Mesenchymal stem cell (in vitro differentiated cells and primary cell): ENCODE measurements around the gene TRIM37.

Source experiments
- DNase-seq: peaks from one replicate; pipeline ENCODE4 v3.0.0-alpha.2; 2013
- H2AFZ ChIP-seq: one replicate; pipeline ENCODE4 v1.6.1; 2013; ENCODE audit warnings: low read depth, mild to moderate bottlenecking, control low read depth, inconsistent platforms, low read length, moderate library complexity
- H2AK5ac ChIP-seq: 2 replicates; pipeline ENCODE4 v1.6.1; 2013; ENCODE audit warnings: low read length, moderate library complexity, mild to moderate bottlenecking, inconsistent platforms; ENCODE audit not compliant: severe bottlenecking
- H2BK120ac ChIP-seq: one replicate; pipeline ENCODE4 v1.6.1; 2013; ENCODE audit warnings: low read depth, mild to moderate bottlenecking, inconsistent platforms, low read length, moderate library complexity
- H2BK12ac ChIP-seq, 2 experiments: one replicate each; pipeline ENCODE4 v1.6.1; 2013; ENCODE audit warnings: inconsistent platforms in 2 of 2, low read length in 2 of 2, mild to moderate bottlenecking in 2 of 2, moderate library complexity in 2 of 2, control low read depth in 1 of 2
- H2BK15ac ChIP-seq: one replicate; pipeline ENCODE4 v1.6.1; 2013; ENCODE audit warnings: mild to moderate bottlenecking, low read depth, inconsistent platforms; ENCODE audit not compliant: poor library complexity, severe bottlenecking
- H2BK5ac ChIP-seq: 2 replicates; pipeline ENCODE4 v1.6.1; 2013; ENCODE audit warnings: low read depth, mild to moderate bottlenecking, low read length, control low read depth, inconsistent platforms; ENCODE audit not compliant: poor library complexity, severe bottlenecking
- H3K14ac ChIP-seq, 2 experiments: one replicate each; pipeline ENCODE4 v1.6.1; 2013; ENCODE audit warnings: inconsistent platforms in 2 of 2, low read length in 2 of 2, control low read depth in 1 of 2, mild to moderate bottlenecking in 1 of 2, moderate library complexity in 1 of 2
- H3K18ac ChIP-seq, 2 experiments: one replicate each; pipeline ENCODE4 v1.6.1; 2013; ENCODE audit warnings: inconsistent platforms in 2 of 2, low read length in 2 of 2, control low read depth in 1 of 2, low read depth in 1 of 2, mild to moderate bottlenecking in 1 of 2
- H3K23ac ChIP-seq, 2 experiments: one replicate each; pipeline ENCODE4 v1.6.1; 2013; ENCODE audit warnings: inconsistent platforms in 2 of 2, low read length in 2 of 2, mild to moderate bottlenecking in 2 of 2, moderate library complexity in 2 of 2, control low read depth in 1 of 2
- H3K27ac ChIP-seq: 2 replicates; pipeline ENCODE4 v1.5.1; 2013; ENCODE audit warnings: mild to moderate bottlenecking, moderate library complexity, low read length, control low read depth, inconsistent platforms; ENCODE audit not compliant: poor library complexity, severe bottlenecking
- H3K27me3 ChIP-seq, 2 experiments: 2 replicates each; pipeline versions ENCODE4 v1.6.1 to v1.7.0; 2013; ENCODE audit warnings: low read length in 2 of 2, mild to moderate bottlenecking in 2 of 2, moderate library complexity in 2 of 2, control low read depth in 1 of 2, inconsistent platforms in 1 of 2; ENCODE audit not compliant: control insufficient read depth in 1 of 2, insufficient read depth in 1 of 2
- H3K36me3 ChIP-seq, 2 experiments: 2 replicates each; pipeline versions ENCODE4 v1.6.1 to v1.7.0; 2013; ENCODE audit warnings: low read length in 2 of 2, control low read depth in 1 of 2, inconsistent platforms in 1 of 2, low read depth in 1 of 2, mild to moderate bottlenecking in 1 of 2; ENCODE audit not compliant: insufficient read depth in 2 of 2, control insufficient read depth in 1 of 2
- H3K4ac ChIP-seq, 2 experiments: one replicate each; pipeline ENCODE4 v1.6.1; 2013; ENCODE audit warnings: inconsistent platforms in 2 of 2, low read length in 2 of 2, mild to moderate bottlenecking in 2 of 2, moderate library complexity in 2 of 2, control low read depth in 1 of 2, low read depth in 1 of 2
- H3K4me1 ChIP-seq: 2 replicates; pipeline ENCODE4 v1.6.1; 2013; ENCODE audit warnings: low read depth, low read length, control low read depth; ENCODE audit not compliant: control insufficient read depth, insufficient read depth
- H3K4me2 ChIP-seq: 2 replicates; pipeline ENCODE4 v1.6.1; 2013; ENCODE audit warnings: low read length, mild to moderate bottlenecking, inconsistent platforms; ENCODE audit not compliant: poor library complexity, severe bottlenecking
- H3K4me3 ChIP-seq, 2 experiments: 2 replicates each; pipeline versions ENCODE4 v1.5.1 to v1.7.0; 2013; ENCODE audit warnings: low read length in 2 of 2, mild to moderate bottlenecking in 2 of 2, control low read depth in 1 of 2, low read depth in 1 of 2; ENCODE audit not compliant: insufficient read depth in 1 of 2
- H3K79me1 ChIP-seq: replicated peaks from 2 replicates; pipeline ENCODE4 v1.6.1; 2013; ENCODE audit warnings: mild to moderate bottlenecking, control low read depth, low read length, inconsistent platforms; ENCODE audit not compliant: poor library complexity, severe bottlenecking
- H3K9ac ChIP-seq: 2 replicates; pipeline ENCODE4 v1.7.0; 2013; ENCODE audit warnings: mild to moderate bottlenecking, low read length, moderate library complexity
- H3K9me3 ChIP-seq: 2 replicates; pipeline ENCODE4 v1.7.0; 2013; ENCODE audit warnings: mild to moderate bottlenecking, low read length; ENCODE audit not compliant: control insufficient read depth
- H4K8ac ChIP-seq: one replicate; pipeline ENCODE4 v1.6.1; 2013; ENCODE audit warnings: inconsistent platforms, mild to moderate bottlenecking, low read length, moderate library complexity
- H4K91ac ChIP-seq: one replicate; pipeline ENCODE4 v1.6.1; 2013; ENCODE audit warnings: mild to moderate bottlenecking, low read length, inconsistent platforms
- WGBS: methylation state at CpG from one replicate; pipeline ENCODE4 v1.1.7; 2013; ENCODE audit warnings: mixed read lengths; 5-methylcytosine and 5-hydroxymethylcytosine counted together

Gene TRIM37

DNA sequence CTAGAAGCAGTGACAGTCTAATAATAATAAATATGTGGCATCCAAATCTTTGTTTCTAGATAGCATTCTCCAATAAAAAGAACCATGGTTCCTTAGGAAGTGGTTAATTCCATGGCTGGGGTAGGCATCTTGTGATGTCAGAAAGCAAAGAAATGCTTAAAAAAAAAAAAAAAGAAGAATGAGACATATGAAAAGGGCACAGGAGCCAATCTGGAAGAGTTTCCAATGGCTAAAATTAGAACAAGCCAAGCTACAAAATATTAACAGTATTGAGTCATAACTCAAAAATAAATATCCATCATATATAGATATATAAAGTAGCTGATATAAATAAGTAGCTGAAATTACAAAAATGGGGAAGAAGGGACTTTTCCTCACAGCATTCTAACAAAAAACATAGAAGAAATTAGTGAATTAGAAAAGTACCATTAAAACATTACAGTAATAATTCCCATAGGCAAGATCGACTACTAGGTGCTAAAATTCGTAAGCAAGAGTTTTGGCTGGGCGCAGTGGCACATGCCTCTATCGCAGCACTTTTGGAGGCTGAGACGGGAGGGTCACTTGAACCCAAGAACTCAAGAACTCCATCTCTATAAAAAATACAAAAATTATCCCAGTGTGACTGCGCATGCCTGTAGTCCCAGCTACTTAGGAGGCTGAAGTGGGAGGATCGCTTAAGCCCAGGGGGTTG lies 111.3 kb downstream of the TRIM37 start:
- over 99% methylated on average over 5 of the region's 7 CpGs for WGBS
- no peak for DNase-seq

DNA sequence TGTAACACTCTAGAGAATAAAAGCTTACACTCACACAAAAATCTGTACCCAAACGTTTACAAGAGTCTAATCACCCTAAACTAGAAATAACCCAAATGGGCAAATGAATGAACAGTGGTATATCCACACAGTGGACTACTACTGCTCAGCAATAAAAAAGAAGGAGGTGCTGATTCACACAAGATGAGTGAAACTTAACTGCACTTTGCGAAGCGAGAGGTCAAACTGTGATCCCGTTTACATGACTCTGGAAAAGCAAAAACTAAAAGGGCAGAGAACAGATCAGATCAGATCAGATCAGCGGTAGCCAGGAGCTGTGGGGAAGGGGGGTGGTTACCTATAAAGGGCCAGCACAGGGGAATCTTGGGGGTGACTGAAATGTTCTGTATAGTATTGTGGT lies 113.4 kb downstream of the TRIM37 start:
- no peak for DNase-seq
- H3K36me3 ChIP-seq: peaks cover 6 to 9% of the 10 kb centered on the region in 2 experiments
- peaks cover 5% of the 10 kb centered on the region for H3K79me1 ChIP-seq
- H3K27ac ChIP-seq: peak overlapping the region; percentile 54
- no peak overlapping the region for H4K91ac ChIP-seq
- H2BK15ac ChIP-seq: no peak overlapping the region
- H3K23ac ChIP-seq: no peak overlapping the region
- H3K27me3 ChIP-seq: no peaks in the 10 kb centered on the region
- no peak overlapping the region for H3K18ac ChIP-seq
- no peak overlapping the region for H3K4ac ChIP-seq
- H3K9me3 ChIP-seq: no peaks in the 10 kb centered on the region
- peak overlapping the region; percentile 84 for H2AK5ac ChIP-seq
- no peak overlapping the region for H3K14ac ChIP-seq
- no peak overlapping the region for H3K4me2 ChIP-seq
- 74% methylated on average over 5 of the region's 5 CpGs for WGBS
- no peak overlapping the region for H2BK120ac ChIP-seq
- no peak overlapping the region for H4K8ac ChIP-seq
- peak overlapping the region; percentile 58 for H2BK5ac ChIP-seq
- H3K4me3 ChIP-seq: no peak overlapping the region
- H2BK12ac ChIP-seq: no peak overlapping the region
- peaks cover 8% of the 10 kb centered on the region for H3K4me1 ChIP-seq
- no peak overlapping the region for H3K9ac ChIP-seq
- no peak overlapping the region for H2AFZ ChIP-seq

More for the DNA sequence above, 111.3 kb downstream of the TRIM37 start:
- H4K91ac ChIP-seq: no peak overlapping the region
- no peak overlapping the region for H3K18ac ChIP-seq
- no peaks in the 10 kb centered on the region for H3K27me3 ChIP-seq
- no peak overlapping the region for H2AFZ ChIP-seq
- no peak overlapping the region for H3K23ac ChIP-seq
- H3K9me3 ChIP-seq: no peaks in the 10 kb centered on the region
- no peak overlapping the region for H2BK12ac ChIP-seq
- no peak overlapping the region for H3K14ac ChIP-seq
- H4K8ac ChIP-seq: no peak overlapping the region
- H3K4ac ChIP-seq: no peak overlapping the region
- no peak overlapping the region for H2BK120ac ChIP-seq
- H2AK5ac ChIP-seq: peak overlapping the region; percentile 10
- H3K79me1 ChIP-seq: peaks cover 5% of the 10 kb centered on the region
- H3K9ac ChIP-seq: no peak overlapping the region
- H3K27ac ChIP-seq: no peak overlapping the region
- no peak overlapping the region for H3K4me2 ChIP-seq
- no peak overlapping the region for H3K4me3 ChIP-seq
- no peak overlapping the region for H2BK15ac ChIP-seq
- peaks cover 10% of the 10 kb centered on the region for H3K4me1 ChIP-seq
- H3K36me3 ChIP-seq: peaks cover 9 to 21% of the 10 kb centered on the region in 2 experiments
- no peak overlapping the region for H2BK5ac ChIP-seq

DNA sequence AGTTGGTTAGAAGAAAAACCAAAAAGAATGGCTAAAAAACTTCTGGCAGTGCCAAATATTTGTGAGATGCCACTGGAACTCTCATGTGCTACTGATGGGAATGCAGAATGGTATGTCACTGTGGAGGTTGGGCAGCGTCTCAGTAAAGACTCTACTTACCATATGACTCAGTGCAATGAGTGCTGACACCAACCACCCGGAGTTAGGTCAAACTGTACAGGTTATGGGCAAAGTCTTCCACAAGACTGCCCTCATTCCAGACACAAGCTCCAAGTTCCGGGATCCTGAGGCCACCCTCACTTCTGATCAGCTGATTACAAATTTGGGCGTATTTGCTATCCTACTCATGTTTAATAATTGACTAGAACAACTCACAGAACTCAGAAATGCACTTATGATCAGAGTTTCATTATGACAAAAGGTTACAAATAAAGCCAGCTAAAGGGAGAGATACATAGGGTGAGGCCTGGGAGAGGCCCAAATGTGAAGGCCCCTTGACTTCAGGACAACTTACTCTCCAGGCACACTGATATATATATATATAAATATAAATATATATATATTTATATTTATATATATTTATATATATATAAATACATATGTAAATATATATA lies 114.9 kb downstream of the TRIM37 start:
- H2BK15ac ChIP-seq: no peak overlapping the region
- peaks cover 2 to 9% of the 10 kb centered on the region in 2 experiments for H3K36me3 ChIP-seq
- peak overlapping the region; percentile 91 for H3K27ac ChIP-seq
- WGBS: 48% methylated on average over 4 of the region's 4 CpGs
- H3K4me1 ChIP-seq: peaks cover 8% of the 10 kb centered on the region
- H3K79me1 ChIP-seq: peaks cover 5% of the 10 kb centered on the region
- no peak overlapping the region for H3K14ac ChIP-seq
- H3K9ac ChIP-seq: no peak overlapping the region
- H3K9me3 ChIP-seq: no peaks in the 10 kb centered on the region
- peak; percentile 52 for DNase-seq
- H3K23ac ChIP-seq: no peak overlapping the region
- H3K4me2 ChIP-seq: no peak overlapping the region
- no peak overlapping the region for H2BK120ac ChIP-seq
- H4K91ac ChIP-seq: peak overlapping the region; percentile 15
- no peak overlapping the region for H2BK5ac ChIP-seq
- H3K4me3 ChIP-seq: no peak overlapping the region
- no peak overlapping the region for H3K18ac ChIP-seq
- no peak overlapping the region for H2AK5ac ChIP-seq
- no peak overlapping the region for H4K8ac ChIP-seq
- peak overlapping the region in 1 of 2 experiments; percentile 6 for H2BK12ac ChIP-seq
- no peak overlapping the region for H2AFZ ChIP-seq
- no peak overlapping the region for H3K4ac ChIP-seq
- no peaks in the 10 kb centered on the region for H3K27me3 ChIP-seq

DNA sequence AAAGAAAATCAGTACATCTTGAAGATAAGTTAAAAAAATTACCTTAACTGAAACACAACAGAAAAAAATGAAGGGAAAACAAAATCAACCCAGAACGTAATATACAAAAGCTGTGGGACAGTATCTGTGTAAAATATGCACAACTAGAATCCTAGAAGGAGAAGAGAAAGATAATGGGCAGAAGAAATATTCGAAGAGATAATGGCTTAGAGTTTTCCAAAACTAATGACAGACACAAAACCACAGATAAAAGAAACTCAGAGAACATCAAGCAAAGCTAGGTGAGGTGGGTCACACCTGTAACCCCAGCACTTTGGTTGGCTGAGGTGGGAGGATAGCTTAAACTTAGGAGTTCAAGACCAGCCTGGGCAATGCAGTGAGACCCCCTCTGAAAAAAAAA lies 117.1 kb downstream of the TRIM37 start:
- Histone ChIP-seq H2BK120ac (no peak overlapping the region), H3K36me3 (peaks cover 0 to 3% of the 10 kb centered on the region in 2 experiments), H4K8ac (no peak overlapping the region), H3K4me2 (no peak overlapping the region), H3K79me1 (peaks cover 2% of the 10 kb centered on the region), H3K4me3 (no peak overlapping the region), H3K23ac (no peak overlapping the region), H3K9ac (no peak overlapping the region), H2AK5ac (no peak overlapping the region), H2BK5ac (no peak overlapping the region), H2AFZ (no peak overlapping the region), H3K27ac (no peak overlapping the region), H3K9me3 (no peaks in the 10 kb centered on the region), H3K4ac (no peak overlapping the region), H4K91ac (no peak overlapping the region), H3K14ac (no peak overlapping the region), H3K27me3 (no peaks in the 10 kb centered on the region), H3K4me1 (peaks cover 6% of the 10 kb centered on the region), H3K18ac (no peak overlapping the region), H2BK15ac (no peak overlapping the region), H2BK12ac (no peak overlapping the region)
- DNase-seq: no peak
- no CpG with 5 or more reads among the region's 2 CpGs for WGBS
